Measurements from ENCODE around the gene COCH.

GRCh38 chr14:30874999-30875787 lies 834 bp downstream of the COCH start:
- TF ChIP-seq CTCF (IDR thresholded peaks at IDR 0.05; ENCODE audit: low read depth, low read length) (no peak), POLR2A (IDR thresholded peaks at IDR 0.05; ENCODE audit: extremely low read depth, insufficient read length) (no peak), MYC (IDR thresholded peaks at IDR 0.05; ENCODE audit: low read depth, low read length) (no peak)
- TF ChIP-seq, protein P1, sequence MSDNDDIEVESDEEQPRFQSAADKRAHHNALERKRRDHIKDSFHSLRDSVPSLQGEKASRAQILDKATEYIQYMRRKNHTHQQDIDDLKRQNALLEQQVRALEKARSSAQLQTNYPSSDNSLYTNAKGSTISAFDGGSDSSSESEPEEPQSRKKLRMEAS (IDR thresholded peaks at IDR 0.05; ENCODE audit: low read depth, low read length): peak; percentile 42; the same call in 1 of the 2 replicates

Measured in NB4 (cell line).